OCI-M1 (cell line): ENCODE results near the gene GPR15.
A peak's percentile ranks its signal among the peaks of the same experiment; 100 is the strongest.

Experiments
- DNase-seq: peaks from one replicate; lab custom pipeline; 2025; lab: John Stamatoyannopoulos, UW

The GPR15 gene

DNA sequence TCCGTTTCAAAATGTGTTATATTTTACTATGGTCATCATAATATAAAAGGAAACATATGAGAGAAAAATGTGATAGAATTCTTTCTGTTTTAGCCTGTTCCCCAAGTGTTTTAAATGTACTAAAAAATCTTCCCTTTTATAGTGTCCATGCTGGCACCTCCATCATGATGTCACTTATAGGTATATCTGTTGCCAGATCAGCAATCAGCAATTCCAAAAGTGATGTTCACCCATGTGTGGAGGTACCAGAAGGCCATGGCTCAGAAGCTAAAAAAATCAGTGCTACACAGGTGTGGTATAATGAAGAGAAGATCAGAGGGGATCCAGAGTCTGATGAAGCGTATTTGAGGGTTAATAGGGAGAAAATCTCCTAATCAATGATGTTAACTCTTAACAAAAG lies 1.1 kb upstream of the GPR15 start:
- no peak for DNase-seq

DNA sequence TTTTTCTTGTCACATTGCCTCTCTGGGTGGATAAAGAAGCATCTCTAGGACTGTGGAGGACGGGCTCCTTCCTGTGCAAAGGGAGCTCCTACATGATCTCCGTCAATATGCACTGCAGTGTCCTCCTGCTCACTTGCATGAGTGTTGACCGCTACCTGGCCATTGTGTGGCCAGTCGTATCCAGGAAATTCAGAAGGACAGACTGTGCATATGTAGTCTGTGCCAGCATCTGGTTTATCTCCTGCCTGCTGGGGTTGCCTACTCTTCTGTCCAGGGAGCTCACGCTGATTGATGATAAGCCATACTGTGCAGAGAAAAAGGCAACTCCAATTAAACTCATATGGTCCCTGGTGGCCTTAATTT lies 478 bp downstream of the GPR15 start:
- no peak for DNase-seq

DNA sequence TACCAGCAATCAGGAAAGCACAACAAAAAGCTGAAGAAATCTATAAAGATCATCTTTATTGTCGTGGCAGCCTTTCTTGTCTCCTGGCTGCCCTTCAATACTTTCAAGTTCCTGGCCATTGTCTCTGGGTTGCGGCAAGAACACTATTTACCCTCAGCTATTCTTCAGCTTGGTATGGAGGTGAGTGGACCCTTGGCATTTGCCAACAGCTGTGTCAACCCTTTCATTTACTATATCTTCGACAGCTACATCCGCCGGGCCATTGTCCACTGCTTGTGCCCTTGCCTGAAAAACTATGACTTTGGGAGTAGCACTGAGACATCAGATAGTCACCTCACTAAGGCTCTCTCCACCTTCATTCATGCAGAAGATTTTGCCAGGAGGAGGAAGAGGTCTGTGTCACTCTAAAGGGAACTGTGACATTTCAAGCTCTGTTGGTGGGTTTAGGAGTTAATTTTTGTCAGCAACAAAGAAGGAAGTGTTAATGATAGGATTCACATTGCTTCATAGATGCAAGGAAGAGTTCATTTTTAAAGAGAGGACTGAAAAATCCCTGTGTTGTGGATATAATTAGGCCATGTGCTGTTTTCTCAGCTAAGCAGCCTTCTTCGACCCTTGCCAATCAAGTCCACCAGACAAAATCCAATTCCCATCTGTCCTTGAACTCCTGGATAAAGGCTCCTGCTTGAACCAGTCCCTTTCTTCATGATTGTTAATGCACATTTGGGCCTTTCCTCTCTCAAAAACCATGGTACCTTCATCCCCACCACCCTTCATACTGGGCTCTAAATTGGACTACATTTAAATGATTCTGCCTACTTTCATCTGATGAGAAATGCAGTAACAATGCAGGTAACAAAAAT lies 1.2 kb downstream of the GPR15 start:
- DNase-seq: no peak

DNA sequence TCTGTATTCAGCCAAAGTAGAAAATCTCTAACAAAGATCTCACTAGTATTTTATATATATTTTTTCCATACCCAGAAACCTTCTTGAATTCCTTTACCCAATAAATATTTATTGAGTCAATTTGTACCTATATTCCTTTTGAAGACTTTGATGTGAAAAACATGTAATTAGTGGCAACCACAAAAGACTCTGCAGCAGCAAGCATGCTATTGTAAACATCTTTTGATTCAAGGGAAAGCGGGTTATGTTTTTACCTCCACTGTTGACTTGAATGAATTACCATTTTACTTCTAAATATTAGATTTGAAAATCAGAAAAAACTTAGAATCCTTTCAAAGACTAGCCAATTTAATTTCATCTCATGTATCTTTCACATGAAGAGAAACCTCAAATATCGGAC lies 2.4 kb downstream of the GPR15 start:
- DNase-seq: no peak

DNA sequence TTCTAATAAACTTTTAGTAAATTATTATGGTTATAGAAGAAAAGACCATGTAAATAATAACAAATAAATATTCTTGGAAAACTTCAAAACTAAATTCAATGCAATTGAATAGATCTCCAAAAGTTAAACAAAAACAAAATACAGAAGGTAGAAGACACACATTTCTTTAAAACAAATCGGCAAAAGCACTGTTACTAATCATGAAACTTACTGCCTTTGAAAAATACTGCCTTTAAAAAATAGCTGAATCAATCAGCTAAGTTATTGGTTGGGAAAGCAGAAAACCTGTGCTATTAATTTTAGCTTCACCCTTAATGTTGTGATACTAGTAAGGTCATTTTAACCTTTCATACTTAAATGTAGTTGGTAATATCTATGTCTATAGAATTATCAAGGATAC lies 3.0 kb downstream of the GPR15 start:
- DNase-seq: no peak

DNA sequence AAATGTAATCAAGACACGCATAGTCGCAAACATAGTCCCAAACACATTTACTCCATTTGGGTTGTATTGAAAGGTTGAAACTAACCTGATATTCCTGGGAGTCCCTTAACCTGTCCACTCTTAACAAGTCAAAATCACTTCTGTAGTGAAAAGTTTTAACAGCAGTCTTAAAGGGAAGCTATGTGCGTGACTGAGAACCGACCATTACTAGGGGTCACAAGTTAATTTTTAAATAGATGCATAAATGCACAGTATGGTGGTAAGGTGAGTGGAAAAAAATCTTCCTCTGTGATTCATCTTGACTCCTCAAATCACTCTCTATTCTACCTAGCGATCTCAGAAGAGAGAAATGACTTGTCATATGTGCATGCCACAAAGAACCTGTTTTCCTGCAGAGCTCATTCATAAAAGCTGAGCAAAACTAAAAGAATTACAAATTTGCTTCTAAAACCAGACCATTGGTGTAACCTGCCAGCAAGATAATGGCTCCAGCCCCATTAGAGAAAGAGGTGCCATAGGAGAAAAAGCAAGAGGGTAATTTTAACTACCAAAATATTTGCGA lies 4.8 kb downstream of the GPR15 start:
- DNase-seq: no peak

DNA sequence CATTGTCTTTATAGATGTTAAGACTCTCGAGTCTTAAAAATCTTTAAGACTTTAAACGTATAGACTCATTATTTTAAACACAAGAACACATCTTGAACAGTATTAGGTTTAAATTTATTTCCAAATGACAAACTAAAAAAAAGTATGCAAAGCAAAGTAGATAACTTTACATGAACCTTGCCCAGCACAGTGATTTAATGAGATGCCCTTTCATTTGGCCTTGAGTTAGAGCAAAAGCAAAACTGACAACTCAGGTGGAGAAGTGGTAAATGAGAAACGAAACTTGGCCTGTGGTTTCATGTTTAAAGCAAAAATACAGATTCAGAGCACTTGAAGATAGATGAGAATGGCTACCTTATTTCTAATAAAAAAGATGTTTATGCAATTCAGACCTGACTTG lies 8.6 kb downstream of the GPR15 start:
- no peak for DNase-seq

DNA sequence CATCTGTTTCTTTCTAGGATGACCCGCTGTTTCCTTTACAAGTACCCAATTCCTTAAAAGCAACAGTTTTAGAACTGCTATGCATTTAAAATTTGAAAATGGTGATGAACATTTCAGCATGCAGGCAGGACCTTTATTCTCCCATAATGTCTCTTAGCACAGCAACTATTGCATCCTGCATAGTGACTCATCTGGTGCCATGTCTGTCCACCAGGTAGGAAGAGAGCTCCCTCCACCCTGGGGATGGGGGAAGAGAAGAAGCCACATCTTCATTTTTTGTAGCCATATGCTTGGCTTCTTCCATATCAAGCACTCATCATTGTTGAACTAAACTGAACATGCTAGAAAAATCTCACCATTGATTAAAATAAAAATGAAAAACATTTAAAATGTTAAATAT lies 9.9 kb downstream of the GPR15 start:
- DNase-seq: no peak

DNA sequence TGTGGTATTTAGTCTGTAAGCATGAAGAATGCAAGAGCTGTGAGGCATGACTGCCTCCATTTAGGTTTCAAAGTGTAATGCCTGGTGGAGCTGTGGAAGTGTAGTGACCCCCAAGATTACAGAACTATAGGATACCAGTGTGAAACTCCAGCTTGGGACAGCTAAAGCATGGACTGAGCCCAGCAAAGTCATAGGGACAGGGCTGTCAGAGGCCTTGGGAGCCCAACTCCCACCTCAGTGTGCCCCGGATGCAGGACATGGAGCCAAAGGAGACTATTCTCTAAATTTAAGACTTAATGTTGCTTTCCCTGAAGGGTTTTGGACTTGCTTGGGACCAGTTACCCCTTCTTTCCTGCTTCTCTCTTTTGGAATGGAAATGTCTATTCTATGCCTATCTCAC lies 10.8 kb downstream of the GPR15 start:
- no peak for DNase-seq

DNA sequence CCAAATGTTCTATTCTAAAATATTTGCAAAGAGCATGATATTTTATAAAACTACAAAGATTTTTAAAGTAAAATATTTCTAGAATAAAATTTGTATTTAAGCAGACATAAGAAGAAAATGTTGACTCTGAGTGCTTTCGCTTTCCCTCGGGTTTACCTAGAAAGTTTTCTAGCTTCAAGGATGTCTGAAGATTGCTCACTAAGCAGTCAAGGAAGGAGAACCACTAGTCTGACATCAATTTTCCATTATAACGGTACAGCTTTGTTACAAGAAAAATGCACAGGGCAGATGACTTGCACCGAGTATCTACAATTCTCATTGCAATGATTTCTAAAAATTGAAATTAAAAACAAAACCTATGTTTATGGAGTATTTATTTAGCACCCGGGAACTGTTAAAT lies 14.2 kb downstream of the GPR15 start:
- peak; percentile 65 for DNase-seq

DNA sequence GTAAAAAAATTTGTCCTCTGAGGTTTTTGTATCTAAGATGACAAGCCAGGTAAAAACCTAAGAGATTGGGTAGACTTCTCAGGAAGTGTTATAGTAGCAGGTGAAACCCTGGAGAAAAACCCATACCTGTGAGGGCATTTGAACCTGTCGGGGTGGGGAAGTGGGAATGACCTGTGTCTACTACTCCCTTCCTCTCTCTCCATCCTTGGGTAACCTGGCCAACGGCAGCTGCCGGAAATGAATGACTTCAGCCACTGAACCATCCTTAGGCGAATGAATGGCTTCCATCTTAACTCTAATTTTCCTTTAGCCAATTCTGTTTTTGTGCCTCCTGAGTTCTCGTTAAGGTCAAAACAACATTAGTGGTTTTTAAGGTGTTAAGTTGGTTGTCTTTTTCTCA lies 16.8 kb downstream of the GPR15 start:
- no peak for DNase-seq

DNA sequence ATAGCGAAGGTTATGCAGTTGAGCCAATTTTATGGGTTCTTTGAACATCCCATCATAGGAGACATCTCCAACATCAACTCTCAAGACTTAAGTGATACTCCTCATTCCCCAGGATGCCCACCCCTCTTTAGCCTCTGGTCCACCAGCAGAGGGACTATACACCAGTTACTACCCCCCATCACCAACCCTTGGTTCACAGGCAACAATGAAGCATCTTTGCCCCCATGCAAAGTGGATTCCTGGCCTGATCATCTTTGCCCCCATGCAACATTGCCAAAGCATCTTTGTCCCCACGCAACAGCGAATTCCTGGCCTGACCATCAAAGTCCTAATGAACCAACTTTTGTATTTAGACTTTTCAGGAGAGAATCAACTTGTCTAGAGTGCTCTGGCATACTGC lies 19.1 kb downstream of the GPR15 start:
- no peak for DNase-seq

DNA sequence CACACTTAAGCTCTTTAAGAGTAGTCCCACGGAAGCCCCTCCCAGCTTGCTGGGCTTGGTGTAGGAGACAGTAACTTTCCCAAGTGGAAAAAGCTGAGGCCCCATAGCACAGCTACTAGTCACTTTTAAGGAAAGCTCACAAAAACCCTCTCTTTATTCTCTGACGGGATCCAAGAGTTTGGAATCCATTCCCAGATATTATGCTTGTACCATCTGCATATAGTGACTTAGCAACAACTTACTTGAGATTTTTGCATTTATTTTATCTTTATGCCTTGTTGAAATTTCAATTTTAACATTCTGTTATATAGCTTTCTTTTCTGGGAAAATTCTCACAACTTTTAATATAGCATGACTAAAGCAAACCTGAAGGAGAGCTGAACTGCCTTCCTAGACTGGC lies 19.5 kb downstream of the GPR15 start:
- DNase-seq: no peak

DNA sequence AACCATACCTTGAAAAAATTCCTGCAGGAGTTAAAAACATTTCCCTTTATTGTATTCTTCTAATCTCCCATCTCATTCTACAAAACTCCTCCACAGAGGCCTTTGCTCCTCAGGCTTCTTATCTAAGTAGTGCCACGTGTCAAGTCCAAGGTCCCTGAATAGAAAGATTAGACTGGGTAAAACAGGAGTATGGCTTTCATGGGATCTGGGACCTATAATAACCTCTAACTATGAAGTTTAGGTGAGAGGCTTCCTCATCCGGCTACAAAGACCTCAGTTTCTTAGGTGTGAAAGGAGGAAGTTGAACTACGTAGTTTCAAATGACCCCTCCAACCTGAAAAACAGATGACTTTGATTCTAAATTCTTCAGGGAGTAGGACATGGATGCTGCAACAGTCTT lies 20.0 kb downstream of the GPR15 start:
- DNase-seq: peak; percentile 82

DNA sequence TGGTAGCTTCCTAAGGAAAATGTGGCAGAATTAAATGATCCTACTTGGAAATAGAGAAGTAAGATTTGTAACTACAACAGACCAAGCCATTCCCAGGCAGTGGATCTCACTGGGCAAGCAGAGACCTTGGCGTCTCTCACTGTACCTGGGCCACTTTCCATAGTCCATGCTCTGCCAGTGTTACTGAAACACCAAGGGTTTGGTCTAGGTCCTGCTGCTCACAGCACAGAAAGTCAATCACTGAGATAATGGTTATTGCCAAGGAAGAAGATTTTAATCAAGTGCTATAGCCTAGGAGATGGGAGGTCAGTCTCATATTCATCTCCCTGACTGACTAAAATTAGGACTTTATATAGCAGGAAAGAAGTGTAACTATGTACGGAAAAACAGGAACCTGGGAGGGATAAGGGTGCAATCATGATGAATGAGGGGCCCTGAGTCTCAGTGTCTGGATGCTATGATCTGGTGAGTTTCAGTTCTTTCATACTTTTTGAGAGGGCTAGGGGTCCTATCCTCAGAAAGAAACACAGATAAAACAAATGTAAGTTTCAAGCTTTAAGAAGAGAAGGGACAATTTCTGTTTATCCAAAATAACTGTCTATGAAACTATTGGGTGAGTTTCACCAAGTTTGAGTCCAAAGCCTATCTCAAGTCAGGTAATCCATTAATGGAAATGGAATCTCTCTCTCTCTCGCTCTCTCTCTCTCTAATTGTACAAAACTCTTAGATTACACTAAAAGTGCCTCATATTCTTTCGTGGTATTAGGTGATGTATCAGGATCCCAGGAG lies 20.6 kb downstream of the GPR15 start:
- DNase-seq: peak; percentile 35

DNA sequence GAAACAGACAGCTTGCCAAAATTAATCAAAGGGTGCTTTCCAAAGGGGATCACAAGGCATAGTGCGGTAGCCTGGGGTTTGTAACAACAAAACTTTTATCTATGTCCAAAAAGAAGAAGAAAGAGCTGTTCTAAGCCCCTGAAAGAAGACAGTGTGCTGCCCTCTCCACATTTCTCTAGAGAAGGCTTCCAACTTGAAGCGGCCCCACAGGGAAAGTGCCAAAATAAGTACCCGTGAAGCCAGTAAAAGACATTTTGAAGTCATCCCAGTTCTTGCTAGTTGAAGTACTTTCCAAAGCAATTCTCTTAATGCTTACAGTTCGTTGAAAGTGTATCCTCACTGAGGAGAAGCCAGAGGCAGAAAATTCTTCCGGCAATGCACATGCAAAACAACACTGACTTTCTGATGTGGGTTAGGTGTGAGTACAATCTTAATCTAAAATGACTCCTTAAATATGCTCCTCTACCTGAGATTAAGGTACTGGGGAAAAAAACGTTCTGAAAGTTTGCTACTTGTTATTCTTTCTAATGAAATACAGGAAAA lies 21.3 kb downstream of the GPR15 start:
- peak; percentile 39 for DNase-seq

DNA sequence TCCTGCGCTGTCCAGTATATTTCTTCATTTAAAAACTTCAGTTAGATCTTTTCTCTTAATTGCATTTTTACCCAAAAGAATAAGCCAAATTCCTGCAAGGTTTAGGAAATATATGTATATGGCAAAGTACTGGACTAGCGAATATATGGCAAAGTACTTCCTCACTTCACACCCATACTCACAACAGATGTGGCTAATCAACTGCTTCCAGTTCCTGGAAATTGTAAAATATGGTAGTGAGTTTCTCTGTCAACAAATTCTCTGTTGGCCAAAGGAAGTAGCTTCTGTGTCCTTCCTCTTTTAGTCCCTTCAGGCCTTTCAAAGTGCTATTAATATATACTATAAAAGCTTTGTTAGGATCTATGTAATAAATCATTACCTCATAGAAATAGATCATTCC lies 22.0 kb downstream of the GPR15 start:
- DNase-seq: peak; percentile 87

DNA sequence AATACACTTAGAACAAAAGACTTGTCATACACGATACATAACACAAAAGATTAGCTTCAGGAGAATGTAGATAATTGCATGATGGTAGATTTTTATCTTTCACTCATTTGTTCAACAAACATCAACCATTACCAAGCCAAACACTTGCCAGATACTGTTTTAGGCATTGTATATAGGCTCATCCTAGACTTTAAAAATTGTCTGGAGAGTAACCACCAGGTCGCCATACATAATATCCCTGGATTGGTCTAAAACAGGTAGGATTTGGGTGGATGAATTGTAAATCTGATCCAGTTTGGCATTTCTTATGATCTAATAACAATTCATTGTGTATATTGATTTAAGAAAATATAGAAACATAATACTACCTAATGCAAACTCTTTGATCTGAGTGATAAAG lies 22.8 kb downstream of the GPR15 start:
- no peak for DNase-seq

DNA sequence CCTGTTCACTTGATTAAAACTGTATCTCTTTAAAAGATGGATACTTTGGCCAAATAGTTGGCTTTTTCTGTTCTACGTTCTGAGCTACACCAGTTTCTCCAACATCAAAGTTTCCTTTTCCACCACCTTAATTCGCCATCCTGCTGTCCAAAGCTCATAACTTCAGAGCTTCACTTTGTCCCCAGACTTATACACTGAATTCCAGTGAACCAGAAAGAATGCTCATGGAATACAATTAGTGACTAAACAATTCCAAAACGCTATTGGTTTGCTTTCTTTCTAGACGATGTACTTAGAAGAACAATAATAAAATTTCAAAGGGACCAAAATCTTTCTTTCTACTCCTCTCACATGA lies 23.2 kb downstream of the GPR15 start:
- DNase-seq: no peak

DNA sequence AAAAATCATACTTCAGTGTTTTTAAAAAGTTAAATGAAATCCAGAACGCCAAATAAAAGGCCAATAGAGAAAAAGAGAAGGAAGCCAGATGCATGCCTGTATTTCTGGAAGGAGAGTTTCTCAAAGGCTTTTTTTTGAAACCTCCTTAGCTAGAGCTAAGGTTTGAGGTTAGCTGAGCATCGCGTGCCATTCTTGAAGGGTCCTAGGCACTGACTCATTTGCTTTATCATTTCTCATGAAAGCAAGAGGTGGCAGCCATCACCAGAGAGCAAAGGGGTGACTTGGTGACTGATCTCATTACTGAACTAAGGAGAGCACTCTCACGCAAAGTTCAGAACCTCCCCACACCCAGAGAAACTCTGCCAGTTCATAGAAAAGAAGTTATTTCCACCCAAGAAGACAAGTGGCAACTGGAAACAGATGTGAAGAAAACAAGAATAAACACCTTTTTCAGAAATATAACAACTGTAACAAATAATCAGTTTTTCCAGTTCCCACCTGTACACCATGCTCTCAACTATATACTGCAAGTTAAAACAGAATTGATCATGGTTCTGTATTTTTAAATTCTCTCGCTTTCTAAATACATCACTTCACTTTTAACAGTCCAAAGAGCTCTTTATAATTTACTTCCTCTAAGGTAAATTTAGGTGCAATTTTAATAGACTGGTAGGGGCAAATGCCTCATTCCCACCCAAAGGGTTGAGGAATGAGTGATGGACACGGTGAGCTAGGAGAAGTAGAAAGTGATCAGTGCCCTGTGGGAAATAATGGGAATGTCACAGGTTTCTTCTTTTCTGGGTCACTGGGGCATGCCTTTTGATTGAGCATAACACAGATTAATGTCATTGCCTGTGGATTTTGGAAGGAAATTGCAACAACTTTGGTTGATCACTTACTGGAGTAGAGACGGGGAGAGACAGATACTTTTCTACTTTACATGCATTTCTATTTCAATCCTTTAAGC lies 24.7 kb downstream of the GPR15 start:
- no peak for DNase-seq

DNA sequence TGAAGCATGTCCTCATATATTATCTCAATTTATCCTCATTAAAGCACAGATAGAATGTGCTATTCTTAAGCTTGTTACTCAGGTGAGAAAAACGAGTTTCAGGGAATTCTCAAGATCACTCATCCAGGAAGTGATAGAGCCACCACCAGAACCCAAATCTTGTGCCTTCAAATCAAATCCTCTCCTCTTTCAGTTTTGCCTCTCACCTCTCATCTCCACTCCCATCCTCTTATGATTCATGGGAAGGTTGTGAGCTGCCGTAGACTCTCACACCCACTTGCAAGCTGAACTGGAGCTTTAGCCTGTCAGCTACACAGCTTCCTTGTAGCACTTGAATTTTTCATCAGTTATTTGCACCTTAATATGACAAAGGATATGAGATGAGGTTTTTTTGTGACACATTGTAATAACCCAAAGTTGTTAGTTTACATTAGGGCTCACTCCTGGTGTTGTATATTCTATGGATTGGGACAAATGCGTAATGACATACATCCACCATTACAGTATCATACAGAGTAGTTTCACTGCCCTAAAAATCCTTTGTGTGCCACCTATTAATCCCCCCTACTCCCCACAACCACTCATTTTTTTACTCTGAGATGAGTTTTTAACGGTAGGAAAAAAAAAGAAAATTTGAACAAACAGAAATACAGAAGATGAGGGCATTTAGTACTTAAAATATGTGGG lies 25.7 kb downstream of the GPR15 start:
- no peak for DNase-seq
